Occipital lobe (tissue), 2 donors: ENCODE measurements around the gene UGT3A2. TPM values are rescaled to one million over a fixed set of nuclear protein-coding genes. Genes with fewer than 3 reads are reported as not detected.

ENCODE experiments used
- DNase-seq: peaks from one replicate; lab custom pipeline; 2025; lab: John Stamatoyannopoulos, UW
- total RNA-seq: library from RNA; depleted of rRNA; stranded (reverse); fragments of >200 nt; gene quantifications from one replicate; pipeline ENCODE4 v1.2.3, GENCODE V29; 2014

Gene UGT3A2
- total RNA-seq, result 0.16 TPM

GRCh38 chr5:36066540-36067210 lies at the start of gene UGT3A2:
TSS of gene UGT3A2 (minus strand) at chr5:36066882. CDS start at chr5:36066789, 93 bp downstream.
- DNase-seq, result no peak

GRCh38 chr5:36111238-36111637 lies 44.6 kb upstream of the UGT3A2 start:
- DNase-seq, result no peak

- no peak for DNase-seq
Observed at GRCh38 chr5:36108758-36109460, 42.2 kb upstream of the UGT3A2 start.

GRCh38 chr5:36105819-36106218 lies 39.1 kb upstream of the UGT3A2 start:
- DNase-seq, result no peak

GRCh38 chr5:36099748-36100147 lies 33.1 kb upstream of the UGT3A2 start:
- no peak for DNase-seq

- no peak for DNase-seq
Observed at GRCh38 chr5:36096486-36096885, 29.8 kb upstream of the UGT3A2 start.

GRCh38 chr5:36089989-36090388 lies 23.3 kb upstream of the UGT3A2 start:
- DNase-seq, result no peak

GRCh38 chr5:36079200-36079781 lies 12.6 kb upstream of the UGT3A2 start:
- no peak for DNase-seq

GRCh38 chr5:36078430-36078829 lies 11.7 kb upstream of the UGT3A2 start:
- DNase-seq, result no peak

- no peak for DNase-seq
Observed at GRCh38 chr5:36073595-36074216, 7.0 kb upstream of the UGT3A2 start.

GRCh38 chr5:36070687-36071571 lies 4.2 kb upstream of the UGT3A2 start:
- no peak for DNase-seq

- no peak for DNase-seq
Observed at GRCh38 chr5:36068751-36069281, 2.1 kb upstream of the UGT3A2 start.

GRCh38 chr5:36066001-36066539 lies 612 bp downstream of the UGT3A2 start:
- no peak for DNase-seq

GRCh38 chr5:36060420-36060887 lies 6.2 kb downstream of the UGT3A2 start:
- no peak for DNase-seq

- no peak for DNase-seq
Observed at GRCh38 chr5:36059571-36060419, 6.9 kb downstream of the UGT3A2 start.

GRCh38 chr5:36058776-36059175 lies 7.9 kb downstream of the UGT3A2 start:
- DNase-seq, result no peak

- no peak for DNase-seq
Observed at GRCh38 chr5:36057386-36057785, 9.3 kb downstream of the UGT3A2 start.

GRCh38 chr5:36056422-36056821 lies 10.3 kb downstream of the UGT3A2 start:
- no peak for DNase-seq

GRCh38 chr5:36055984-36056383 lies 10.7 kb downstream of the UGT3A2 start:
- DNase-seq, result no peak

GRCh38 chr5:36054647-36055046 lies 12.0 kb downstream of the UGT3A2 start:
- no peak for DNase-seq
